ENCODE measurements around the gene ADGRE2.
"Not testable (repeated sequence)": the region's sequence is repeated elsewhere in the genome, so short reads cannot be mapped to it uniquely, and the experiment has no call there.

The ADGRE2 gene

GRCh38 chr19:14777645-14778044 lies 715 bp downstream of the ADGRE2 start:
- DNase-seq, result not testable (repeated sequence)

DNA sequence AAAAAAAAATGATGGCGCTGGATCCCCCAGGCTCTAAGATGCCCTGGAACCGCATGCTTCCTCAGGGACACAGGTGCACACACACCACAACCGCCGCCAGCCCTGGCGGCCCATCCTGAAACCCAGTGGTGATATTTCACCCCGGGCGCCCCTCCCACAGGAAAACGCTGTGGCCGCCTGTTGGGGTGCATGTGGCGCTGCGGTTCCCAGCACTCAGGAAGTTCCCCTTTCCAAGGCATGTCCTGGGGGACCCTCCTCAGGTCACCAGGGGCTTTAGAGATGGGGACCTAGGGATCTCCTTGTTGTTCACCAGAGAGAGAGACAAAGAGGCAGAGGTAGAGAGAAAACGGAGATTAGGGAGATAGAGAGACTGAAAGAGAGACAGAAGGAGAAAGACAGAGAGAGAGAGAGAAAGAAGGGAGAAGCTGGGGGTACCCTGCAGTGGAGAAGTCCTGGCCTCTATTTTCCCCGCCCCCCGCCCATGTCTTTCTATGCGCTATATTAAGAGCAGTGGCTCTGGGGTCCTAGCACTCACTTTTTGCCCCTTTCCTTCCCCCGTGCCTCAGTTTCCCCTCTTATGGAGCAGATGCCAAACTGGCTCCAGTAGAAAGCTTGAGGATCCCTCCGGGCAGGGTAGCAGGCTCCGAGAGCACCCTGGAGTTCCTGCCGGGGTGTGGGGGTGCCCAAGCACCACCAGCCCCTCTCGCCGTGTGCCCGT lies 2.3 kb downstream of the ADGRE2 start:
- DNase-seq, result no peak

DNA sequence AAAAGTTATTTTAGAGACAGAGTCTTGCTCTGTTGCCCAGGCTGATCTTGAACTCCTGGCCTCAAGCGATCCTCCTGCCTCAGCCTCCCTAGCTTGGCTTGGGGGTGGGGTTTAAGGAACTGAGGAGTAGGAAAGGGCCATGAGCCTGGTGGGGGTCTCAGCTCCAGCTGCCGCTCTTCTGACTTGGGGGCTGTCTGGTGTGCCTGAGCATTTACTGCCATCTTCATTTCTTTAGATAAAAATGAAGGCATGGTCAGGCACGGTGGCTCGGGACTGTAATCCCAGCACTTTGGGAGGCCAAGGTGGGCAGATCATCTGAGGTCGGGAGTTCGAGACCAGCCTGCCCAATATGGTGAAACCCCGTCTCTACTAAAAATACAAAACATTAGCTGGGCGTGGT lies 3.0 kb downstream of the ADGRE2 start:
- DNase-seq, result not testable (repeated sequence)

GRCh38 chr19:14774373-14774772 lies 4.0 kb downstream of the ADGRE2 start:
- DNase-seq, result no peak

DNA sequence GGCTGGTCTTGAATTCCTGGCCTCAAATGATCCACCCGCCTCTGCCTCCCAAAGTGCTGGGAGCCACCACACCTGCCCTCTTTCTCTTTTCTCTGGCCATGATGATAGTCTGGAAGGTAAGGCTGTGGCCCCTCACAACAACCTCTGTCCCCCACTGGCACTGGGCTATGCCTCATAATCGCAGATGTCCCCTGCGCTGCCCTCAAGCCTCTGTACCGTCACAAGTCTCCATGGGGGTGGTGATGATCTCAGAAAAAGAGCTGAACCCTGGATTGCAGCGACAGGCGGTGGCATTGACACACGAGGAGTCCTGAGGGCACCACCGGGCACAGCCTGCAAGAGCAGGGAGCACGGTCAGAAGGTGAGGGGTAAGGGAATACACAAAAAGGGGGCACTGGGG lies 4.6 kb downstream of the ADGRE2 start:
- not testable (repeated sequence) for DNase-seq

GRCh38 chr19:14772995-14773394 lies 5.4 kb downstream of the ADGRE2 start:
- DNase-seq, result no peak

DNA sequence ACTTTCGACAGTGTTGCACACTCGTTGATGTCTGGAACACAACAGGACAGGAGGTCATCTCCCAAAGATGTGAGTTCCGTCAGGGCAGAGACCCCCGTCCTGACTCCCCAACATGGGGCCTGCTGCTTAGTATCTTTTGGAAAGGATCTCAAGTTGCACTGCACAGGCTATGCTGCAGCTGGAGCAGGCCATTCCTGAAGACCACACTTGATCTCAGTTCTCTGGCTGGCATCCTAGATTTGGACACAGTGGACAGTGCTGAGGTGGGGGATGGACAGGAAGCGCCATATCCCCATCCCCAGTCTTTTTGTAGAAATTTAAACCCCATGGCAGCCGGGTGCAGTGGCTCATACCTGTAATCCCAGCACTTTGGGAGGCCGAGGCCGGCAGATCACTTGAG lies 5.9 kb downstream of the ADGRE2 start:
- DNase-seq, result no peak

DNA sequence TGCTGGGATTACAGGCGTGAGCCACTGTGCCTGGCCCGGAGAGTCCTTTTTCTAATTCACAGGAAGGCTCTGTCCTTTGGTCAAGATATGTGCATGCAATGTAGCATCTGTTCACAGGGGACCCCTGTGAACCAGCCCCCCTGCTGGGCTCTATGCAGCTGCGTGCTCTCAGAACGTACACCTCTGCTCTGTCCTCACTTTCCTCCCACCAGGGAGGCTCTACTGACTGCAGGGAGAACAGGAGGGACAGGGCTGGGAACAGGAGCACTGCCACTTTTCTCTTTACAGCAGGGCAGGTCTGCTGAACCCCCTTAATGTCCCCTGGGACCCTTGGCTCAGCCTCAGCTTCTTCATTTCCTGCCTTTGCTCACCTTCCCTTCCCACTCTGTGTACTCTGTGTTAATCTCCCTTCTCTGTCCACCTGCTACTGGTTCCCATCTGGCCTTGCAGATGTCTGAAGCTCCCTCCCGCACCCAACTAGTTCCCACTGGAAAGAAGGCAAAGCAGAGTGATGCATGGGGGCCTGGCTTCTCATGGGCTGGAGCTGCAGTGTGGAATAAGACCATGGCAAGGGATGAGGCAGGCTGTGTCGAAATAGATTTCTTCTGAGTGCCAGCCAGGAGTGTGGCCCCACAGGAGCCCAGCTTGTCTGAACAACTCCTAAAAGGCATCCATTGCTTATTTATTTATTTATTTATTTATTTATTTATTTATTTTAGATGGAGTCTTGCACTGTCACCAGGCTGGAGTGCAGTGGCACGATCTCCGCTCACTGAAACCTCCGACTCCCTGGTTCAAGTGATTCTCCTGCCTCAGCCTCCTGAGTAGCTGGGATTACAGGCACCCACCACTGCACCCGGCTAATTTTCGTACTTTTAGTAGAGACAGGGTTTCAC lies 7.2 kb downstream of the ADGRE2 start:
- DNase-seq, result no peak

GRCh38 chr19:14770136-14770535 lies 8.2 kb downstream of the ADGRE2 start:
- DNase-seq, result no peak

DNA sequence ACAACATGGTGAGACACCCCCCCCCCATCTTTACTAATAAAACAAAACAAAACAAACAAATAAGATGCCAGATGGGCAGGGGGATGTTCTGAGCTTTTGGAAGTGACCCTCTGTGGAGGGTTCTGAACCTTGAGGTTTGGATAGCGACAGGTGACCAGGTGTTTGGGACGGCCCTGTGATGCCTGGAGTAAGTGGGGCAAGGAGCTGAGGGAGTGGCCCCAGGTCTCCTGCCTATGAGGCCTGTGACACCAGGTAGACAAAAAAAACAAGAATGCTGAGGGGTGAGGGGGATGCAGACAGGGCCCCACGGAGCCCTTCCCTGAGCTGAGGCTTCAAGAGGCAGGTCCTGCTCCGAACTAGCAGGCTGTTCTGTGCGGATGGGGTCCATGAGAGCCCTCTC lies 9.2 kb downstream of the ADGRE2 start:
- no peak for DNase-seq

DNA sequence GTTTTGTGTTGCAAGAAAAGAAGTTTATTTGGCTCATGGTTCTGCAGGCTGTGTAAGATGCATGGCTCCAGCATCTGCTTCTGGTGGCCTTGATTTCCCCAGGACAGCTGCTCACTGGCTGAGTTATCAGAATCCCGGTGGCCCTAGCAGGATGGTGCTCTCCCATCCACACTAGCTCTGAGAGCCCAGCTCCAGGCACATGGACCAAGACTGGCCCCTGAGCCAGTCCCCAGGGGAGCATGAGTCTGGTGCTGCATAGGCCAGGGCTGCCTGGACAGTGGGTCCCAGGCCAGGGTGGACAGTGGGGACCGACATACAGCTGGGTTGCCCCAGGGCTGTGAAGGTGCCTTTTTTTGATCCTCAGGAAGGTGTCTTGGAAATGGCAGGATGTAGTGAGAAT lies 10.4 kb downstream of the ADGRE2 start:
- DNase-seq, result no peak

DNA sequence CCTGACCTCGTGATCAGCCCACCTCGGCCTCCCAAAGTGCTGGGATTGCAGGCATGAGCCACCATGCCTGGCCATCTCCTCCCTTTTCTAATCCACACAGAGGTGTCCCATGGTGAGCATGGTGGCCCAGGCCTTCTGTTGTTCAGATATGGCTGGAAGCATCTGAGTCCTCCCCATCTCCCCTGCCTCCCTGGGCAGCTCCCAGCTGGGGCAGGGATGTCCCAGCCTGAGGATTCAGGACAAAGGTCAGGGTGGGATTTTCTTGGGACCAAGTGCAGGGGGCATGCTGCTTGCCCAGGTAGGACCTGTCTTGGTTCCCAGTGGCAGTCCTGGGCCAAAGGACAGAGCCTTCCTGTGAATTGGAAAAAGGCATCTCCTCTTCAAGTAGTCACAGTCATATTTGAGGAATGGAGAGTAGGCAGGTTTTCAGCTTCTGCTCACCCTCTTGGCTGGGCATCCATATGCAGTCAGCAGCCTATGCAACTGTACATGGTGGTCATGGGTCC lies 10.8 kb downstream of the ADGRE2 start:
- DNase-seq, result no peak

DNA sequence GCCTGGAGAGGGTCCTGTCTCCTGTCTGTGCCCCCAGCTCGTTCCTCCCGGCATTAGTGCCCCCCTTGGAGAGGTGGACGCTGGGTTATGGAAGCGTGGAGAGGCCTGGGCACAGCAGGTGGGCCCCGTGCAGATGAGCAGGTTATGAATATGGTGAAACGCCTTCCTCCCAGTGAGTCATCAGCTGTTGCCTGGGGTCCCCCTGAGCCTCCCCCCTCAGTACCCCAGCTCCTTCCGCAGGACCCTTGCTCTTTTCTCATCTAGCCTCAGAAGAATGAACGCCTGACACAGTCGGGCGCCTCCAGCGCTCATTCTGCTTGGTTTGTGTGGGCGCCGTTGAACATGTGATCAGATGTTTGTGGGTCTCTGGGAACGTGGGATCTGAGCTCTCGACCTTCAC lies 12.5 kb downstream of the ADGRE2 start:
- not testable (repeated sequence) for DNase-seq

DNA sequence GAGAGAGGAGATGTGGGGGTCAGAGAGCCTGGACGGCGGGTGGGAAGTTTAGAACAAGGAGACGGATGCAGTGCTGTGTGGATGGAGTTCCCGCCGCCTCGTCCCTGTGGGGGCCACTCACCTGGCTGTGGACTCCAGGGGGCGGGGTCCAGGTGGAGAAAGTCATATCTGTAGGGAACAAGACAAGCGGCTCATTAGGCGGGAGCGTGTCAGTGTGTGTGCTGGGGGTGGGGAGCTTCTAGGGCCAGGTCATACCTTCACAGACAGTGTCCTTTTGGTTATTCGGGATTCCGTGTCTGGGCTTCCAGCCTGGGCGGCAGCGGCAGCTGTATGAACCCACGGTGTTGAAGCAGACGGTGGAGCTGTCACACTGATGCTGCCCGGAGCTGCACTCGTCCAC lies 13.0 kb downstream of the ADGRE2 start:
- DNase-seq, result not testable (repeated sequence)

GRCh38 chr19:14764401-14764800 lies 14.0 kb downstream of the ADGRE2 start:
- no peak for DNase-seq

- no peak for DNase-seq
These were observed 14.7 kb downstream of the ADGRE2 start for GRCh38 chr19:14763497-14764145.

DNA sequence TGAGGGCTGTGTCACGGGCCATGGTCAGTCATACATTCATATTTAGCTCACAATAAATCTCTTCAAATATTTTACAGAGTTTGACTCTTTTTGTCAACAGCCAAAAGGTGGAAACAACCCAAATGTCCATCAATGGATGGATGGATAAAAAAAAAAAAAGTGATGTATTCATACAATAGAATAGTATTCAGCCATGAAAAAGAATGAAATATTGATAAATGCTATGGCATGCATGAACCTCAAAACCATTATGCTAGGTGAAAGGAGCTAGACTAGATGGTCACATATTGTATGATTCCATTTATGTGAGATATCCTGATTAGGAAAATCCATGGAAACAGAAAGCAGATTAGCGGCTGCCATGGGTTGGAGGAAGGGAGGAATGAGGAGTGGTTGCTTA lies 16.2 kb downstream of the ADGRE2 start:
- no peak for DNase-seq

- no peak for DNase-seq
These were observed 16.8 kb downstream of the ADGRE2 start for GRCh38 chr19:14761607-14762006.

GRCh38 chr19:14758816-14759215 lies 19.5 kb downstream of the ADGRE2 start:
- no peak for DNase-seq

GRCh38 chr19:14748601-14749000 lies 29.8 kb downstream of the ADGRE2 start:
- no peak for DNase-seq

DNA sequence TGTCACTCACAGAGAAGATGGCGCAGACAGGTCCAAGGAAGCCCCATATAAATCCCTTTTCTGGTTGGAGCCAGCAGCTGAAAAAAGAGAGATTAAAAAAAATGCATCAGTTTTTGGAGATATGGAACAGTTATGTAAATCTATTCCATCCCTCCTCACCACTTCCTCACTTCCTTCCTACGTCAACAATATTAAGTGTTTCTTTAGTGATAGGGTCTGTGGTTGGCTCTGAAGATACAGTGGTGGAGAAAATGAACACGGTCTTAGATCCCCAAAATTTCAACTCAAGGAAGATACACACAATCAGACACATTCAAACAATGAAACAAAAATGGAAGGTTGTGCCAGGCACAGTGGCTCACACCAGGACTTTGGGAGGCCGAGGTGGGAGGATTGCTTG lies 31.5 kb downstream of the ADGRE2 start:
- no peak for DNase-seq

GRCh38 chr19:14735915-14736314 lies 42.4 kb downstream of the ADGRE2 start:
- DNase-seq, result no peak

- no peak for DNase-seq
These were observed 44.8 kb downstream of the ADGRE2 start for GRCh38 chr19:14733574-14733973.

- DNase-seq, result no peak
These were observed 45.9 kb downstream of the ADGRE2 start for GRCh38 chr19:14732510-14732909.
